HepG2 (cell line): ENCODE measurements around the gene RBM23.

Experiments
- ATF2 ChIP-seq: sonication (generic); formaldehyde crosslinking; IDR thresholded peaks from 2 replicates; pipeline ENCODE4 v1.4.0; 2020; ENCODE audit warnings: missing genetic modification reagents
- CTCF ChIP-seq: sonication (generic); formaldehyde crosslinking; IDR thresholded peaks from 2 replicates; pipeline ENCODE4 v1.5.0; 2020; ENCODE audit warnings: mild to moderate bottlenecking, missing genetic modification reagents, moderate library complexity
- EP300 ChIP-seq, 3 experiments: sonication (generic) in 1 of 3; formaldehyde crosslinking in 1 of 3; IDR thresholded peaks; 2 replicates each; pipeline versions ENCODE4 v1.5.1 to v1.6.1; 2011 to 2020; ENCODE audit warnings: low read depth in 2 of 3, low read length in 2 of 3, borderline replicate concordance in 1 of 3, improper control_type of control experiment in 1 of 3, mild to moderate bottlenecking in 1 of 3, missing genetic modification reagents in 1 of 3, moderate library complexity in 1 of 3
- HBP1 ChIP-seq: IDR thresholded peaks from 2 replicates; pipeline ENCODE4 v1.6.1; 2016; ENCODE audit warnings: low read depth, control low read depth
- KDM5B ChIP-seq: sonication (generic); formaldehyde crosslinking; IDR thresholded peaks from 2 replicates; pipeline ENCODE4 v1.4.0; 2020; ENCODE audit warnings: missing genetic modification reagents, mild to moderate bottlenecking, borderline replicate concordance
- RXRA ChIP-seq: sonication (generic); formaldehyde crosslinking; IDR thresholded peaks from 2 replicates; pipeline ENCODE4 v1.5.1; 2020; ENCODE audit warnings: missing genetic modification reagents
- TCF12 ChIP-seq, 2 experiments: fragments of 450-650 bp in 1 of 2; sonication (generic) in 1 of 2; formaldehyde crosslinking in 1 of 2; IDR thresholded peaks; 2 replicates each; pipeline versions ENCODE4 v1.6.1 to v1.8.0; 2017 to 2022; ENCODE audit warnings: antibody characterized with exemption in 1 of 2, mild to moderate bottlenecking in 1 of 2, missing genetic modification reagents in 1 of 2, moderate library complexity in 1 of 2
- TOE1 ChIP-seq: sonication (generic); formaldehyde crosslinking; IDR thresholded peaks from 2 replicates; pipeline ENCODE4 v1.4.0; 2020; ENCODE audit warnings: mild to moderate bottlenecking, missing genetic modification reagents
- ZNF280B ChIP-seq: sonication (generic); formaldehyde crosslinking; IDR thresholded peaks from 2 replicates; pipeline ENCODE4 v1.5.0; 2020; ENCODE audit warnings: missing genetic modification reagents, mild to moderate bottlenecking, borderline replicate concordance
- ZNF784 ChIP-seq: sonication (generic); formaldehyde crosslinking; IDR thresholded peaks from 2 replicates; pipeline ENCODE4 v1.5.1; 2020; ENCODE audit warnings: missing genetic modification reagents, mild to moderate bottlenecking, borderline replicate concordance
- ZXDC ChIP-seq: sonication (generic); formaldehyde crosslinking; IDR thresholded peaks from 2 replicates; pipeline ENCODE4 v1.5.0; 2020; ENCODE audit warnings: mild to moderate bottlenecking, missing genetic modification reagents

GRCh38 chr14:22910916-22911315 lies 8.0 kb downstream of the RBM23 start:
- TF ChIP-seq TCF12 (IDR thresholded peaks at IDR 0.05) (no peak), TCF12 (CRISPR knock-in tag; IDR thresholded peaks at IDR 0.05) (no peak), ATF2 (CRISPR knock-in tag) (no peak), EP300 (IDR thresholded peaks at IDR 0.05; ENCODE audit: low read depth in 2 of 2, low read length in 2 of 2) (no peak), EP300 (CRISPR knock-in tag; IDR thresholded peaks at IDR 0.05; ENCODE audit: borderline replicate concordance) (no peak), ZNF280B (CRISPR knock-in tag) (no peak), ZXDC (CRISPR knock-in tag) (no peak), KDM5B (CRISPR knock-in tag) (no peak), RXRA (CRISPR knock-in tag) (no peak), CTCF (no peak), TOE1 (CRISPR knock-in tag) (no peak), HBP1 (CRISPR knock-in tag) (no peak), ZNF784 (CRISPR knock-in tag) (no peak)
